T-helper 2 cell treated with Interferon-gamma antibody and Interleukin-4, amounts not matched to agents 5 μg/mL and 100 μg/mL, for 36 hours (primary cell): Measurements from ENCODE around the gene MTR.

Experiments used
- DNase-seq: peaks from one replicate; pipeline ENCODE4 v3.0.0; 2021; ENCODE audit warnings: low spot score
- H3K27ac Mint-ChIP-seq: one replicate; pipeline ENCODE4 v1.8.0; 2021; ENCODE audit warnings: mild to moderate bottlenecking, mixed read lengths
- H3K27me3 Mint-ChIP-seq: one replicate; pipeline ENCODE4 v1.8.0; 2021; ENCODE audit warnings: low read depth, mixed read lengths
- H3K36me3 Mint-ChIP-seq: one replicate; pipeline ENCODE4 v1.8.0; 2021; ENCODE audit warnings: low read depth, mixed read lengths
- H3K4me1 Mint-ChIP-seq: one replicate; pipeline ENCODE4 v1.8.0; 2021; ENCODE audit warnings: low read depth, mixed read lengths
- H3K4me3 Mint-ChIP-seq: one replicate; pipeline ENCODE4 v1.8.0; 2022; ENCODE audit warnings: mild to moderate bottlenecking, moderate library complexity, mixed read lengths
- H3K9me3 Mint-ChIP-seq: one replicate; pipeline ENCODE4 v1.8.0; 2021; ENCODE audit warnings: mixed read lengths

The MTR gene

GRCh38 chr1:236869911-236870310 is 74.8 kb downstream of the MTR start:
- Mint-ChIP-seq H3K27ac (no peak overlapping the region), H3K27me3 (no peaks in the 10 kb centered on the region), H3K36me3 (peaks cover 36% of the 10 kb centered on the region), H3K9me3 (no peaks in the 10 kb centered on the region), H3K4me1 (peaks cover 7% of the 10 kb centered on the region), H3K4me3 (no peak overlapping the region)
- no peak for DNase-seq

DNA sequence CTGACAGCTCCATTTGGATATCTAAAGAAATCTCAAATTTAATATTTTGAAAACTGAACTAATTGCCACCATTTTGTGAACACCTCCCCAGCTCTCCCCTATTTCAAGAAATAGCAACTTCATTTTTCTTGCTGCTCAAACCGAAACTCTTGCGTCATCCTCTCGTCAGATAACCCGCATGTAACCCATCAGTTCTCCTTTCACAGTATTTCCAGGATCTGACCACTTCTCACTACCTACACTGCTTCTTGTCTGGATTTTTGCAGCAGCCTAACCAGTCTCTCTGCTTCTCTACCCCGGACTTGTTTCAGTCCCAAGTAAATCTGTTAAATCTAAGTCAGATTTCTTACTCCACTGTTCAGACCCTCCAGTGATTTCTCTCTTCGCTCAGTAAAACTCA is 75.6 kb downstream of the MTR start:
- peaks cover 7% of the 10 kb centered on the region for H3K4me1 Mint-ChIP-seq
- no peaks in the 10 kb centered on the region for H3K9me3 Mint-ChIP-seq
- no peak overlapping the region for H3K4me3 Mint-ChIP-seq
- DNase-seq = no peak
- H3K36me3 Mint-ChIP-seq = peaks cover 33% of the 10 kb centered on the region
- H3K27me3 Mint-ChIP-seq = no peaks in the 10 kb centered on the region
- H3K27ac Mint-ChIP-seq = no peak overlapping the region

DNA sequence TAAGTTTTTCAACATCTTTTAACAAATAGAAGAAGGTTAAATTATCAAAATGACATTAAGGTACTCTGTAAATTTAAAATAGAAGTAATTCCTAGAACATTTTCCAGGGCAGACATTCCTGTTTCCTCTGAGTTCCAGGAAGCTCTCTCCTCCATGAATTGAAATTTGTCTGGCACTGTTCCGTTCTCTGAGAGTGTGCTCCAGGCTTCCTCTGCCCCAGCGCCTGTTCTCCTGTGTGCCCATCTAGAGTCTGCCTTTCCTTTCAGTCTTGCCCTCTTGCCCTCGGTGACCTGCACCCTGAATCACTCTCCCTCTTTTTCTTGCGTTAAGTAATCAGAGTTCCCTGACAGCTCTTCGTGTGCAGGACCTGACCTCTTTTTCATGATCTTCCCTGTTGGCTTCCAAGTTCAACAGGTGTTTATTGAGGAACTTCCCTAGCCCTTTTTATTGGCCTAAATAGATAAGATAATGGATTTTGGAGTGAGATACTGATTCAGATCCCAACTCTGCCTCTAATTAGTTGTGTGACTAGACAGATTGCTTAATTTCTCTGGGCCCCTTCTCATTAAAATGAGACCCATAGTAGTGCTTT is 77.1 kb downstream of the MTR start:
- no peak overlapping the region for H3K27ac Mint-ChIP-seq
- H3K4me1 Mint-ChIP-seq = peaks cover 7% of the 10 kb centered on the region

GRCh38 chr1:236875975-236876374 is 80.9 kb downstream of the MTR start:
- DNase-seq = no peak
- no peak overlapping the region for H3K4me3 Mint-ChIP-seq
- H3K9me3 Mint-ChIP-seq = no peaks in the 10 kb centered on the region
- no peaks in the 10 kb centered on the region for H3K4me1 Mint-ChIP-seq
- no peak overlapping the region for H3K27ac Mint-ChIP-seq
- H3K36me3 Mint-ChIP-seq = peaks cover 22% of the 10 kb centered on the region
- no peaks in the 10 kb centered on the region for H3K27me3 Mint-ChIP-seq

More for the DNA sequence above, 77.1 kb downstream of the MTR start:
- Mint-ChIP-seq H3K36me3 (peaks cover 28% of the 10 kb centered on the region), H3K27me3 (no peaks in the 10 kb centered on the region), H3K4me3 (no peak overlapping the region), H3K9me3 (no peaks in the 10 kb centered on the region)
- no peak for DNase-seq

- peaks cover 20% of the 10 kb centered on the region for H3K36me3 Mint-ChIP-seq
- DNase-seq = no peak
- H3K9me3 Mint-ChIP-seq = no peaks in the 10 kb centered on the region
- no peak overlapping the region for H3K4me3 Mint-ChIP-seq
- no peaks in the 10 kb centered on the region for H3K4me1 Mint-ChIP-seq
- no peaks in the 10 kb centered on the region for H3K27me3 Mint-ChIP-seq
- H3K27ac Mint-ChIP-seq = no peak overlapping the region
Observed at GRCh38 chr1:236877661-236878060, 82.6 kb downstream of the MTR start.

GRCh38 chr1:236880209-236880608 is 85.1 kb downstream of the MTR start:
- H3K27ac Mint-ChIP-seq = no peak overlapping the region
- peaks cover 12% of the 10 kb centered on the region for H3K36me3 Mint-ChIP-seq
- H3K4me1 Mint-ChIP-seq = no peaks in the 10 kb centered on the region
- no peaks in the 10 kb centered on the region for H3K27me3 Mint-ChIP-seq
- H3K9me3 Mint-ChIP-seq = no peaks in the 10 kb centered on the region
- DNase-seq = no peak
- no peak overlapping the region for H3K4me3 Mint-ChIP-seq

DNA sequence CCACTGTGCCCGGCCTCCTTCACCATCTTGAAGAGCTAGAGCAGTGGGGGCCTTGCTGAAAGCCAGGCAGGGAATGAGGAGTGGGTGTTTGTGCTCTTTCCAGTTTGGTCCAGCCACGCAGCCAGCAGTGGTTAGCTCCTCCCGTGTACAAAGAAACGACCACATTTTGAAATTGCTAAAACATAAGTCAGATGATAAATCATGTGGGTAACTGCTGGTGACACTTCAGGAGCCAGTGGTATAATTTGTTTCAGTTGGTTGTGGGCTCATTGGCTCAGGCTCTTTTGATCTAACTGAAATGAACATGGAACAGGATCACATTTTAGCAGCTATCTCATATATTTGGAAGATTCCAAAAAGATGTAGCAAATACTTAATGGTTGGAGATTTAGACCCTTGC is 87.6 kb downstream of the MTR start:
- Mint-ChIP-seq H3K4me3 (no peak overlapping the region), H3K27ac (no peak overlapping the region), H3K27me3 (no peaks in the 10 kb centered on the region), H3K4me1 (no peaks in the 10 kb centered on the region), H3K36me3 (peaks cover 21% of the 10 kb centered on the region), H3K9me3 (no peaks in the 10 kb centered on the region)
- DNase-seq = no peak

DNA sequence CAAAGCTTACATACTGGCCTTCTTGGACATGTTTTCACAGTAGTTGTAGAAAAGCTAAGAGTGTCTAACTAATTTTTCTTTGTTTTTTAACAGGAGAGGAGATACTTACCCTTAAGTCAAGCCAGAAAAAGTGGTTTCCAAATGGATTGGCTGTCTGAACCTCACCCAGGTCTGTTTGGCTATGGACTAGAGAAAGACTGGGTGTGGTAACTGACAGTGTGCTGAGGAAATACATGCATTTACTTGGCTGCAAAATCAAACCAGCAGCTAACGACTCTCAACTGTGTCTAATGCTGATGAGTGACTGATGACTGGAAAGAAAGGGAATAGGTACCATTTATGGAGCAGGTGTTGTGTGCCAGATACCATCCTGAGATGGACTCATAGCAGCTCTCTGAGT is 91.1 kb downstream of the MTR start:
- H3K27me3 Mint-ChIP-seq = no peaks in the 10 kb centered on the region
- no peaks in the 10 kb centered on the region for H3K9me3 Mint-ChIP-seq
- peak overlapping the region; percentile 13 for H3K27ac Mint-ChIP-seq
- no peak for DNase-seq
- H3K4me3 Mint-ChIP-seq = no peak overlapping the region
- no peaks in the 10 kb centered on the region for H3K4me1 Mint-ChIP-seq
- H3K36me3 Mint-ChIP-seq = peaks cover 23% of the 10 kb centered on the region

- Mint-ChIP-seq H3K4me3 (no peak overlapping the region), H3K27ac (peak overlapping the region; percentile 45), H3K4me1 (no peaks in the 10 kb centered on the region), H3K27me3 (no peaks in the 10 kb centered on the region), H3K36me3 (peaks cover 30% of the 10 kb centered on the region), H3K9me3 (no peaks in the 10 kb centered on the region)
- DNase-seq = no peak
Observed at GRCh38 chr1:236887081-236887480, 92.0 kb downstream of the MTR start.

DNA sequence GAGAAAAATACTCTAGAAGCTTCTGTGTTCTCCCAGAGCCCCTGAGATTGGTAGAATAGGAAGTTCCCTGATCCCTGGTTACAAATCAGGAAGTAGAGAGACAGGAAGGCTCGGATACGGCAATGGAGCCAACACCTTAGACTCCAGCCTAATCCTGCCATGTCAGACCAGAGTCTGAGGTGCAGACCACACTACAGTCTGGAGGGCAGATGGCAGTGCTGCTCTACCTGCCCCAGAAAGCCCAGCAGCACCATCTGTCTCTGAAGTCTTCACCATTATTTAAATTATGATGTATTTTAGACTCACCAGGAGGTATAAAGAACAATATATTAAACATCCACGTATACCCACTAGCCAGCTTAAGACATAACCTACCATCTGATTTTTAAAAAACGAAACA is 93.0 kb downstream of the MTR start:
- Mint-ChIP-seq H3K27me3 (no peaks in the 10 kb centered on the region), H3K4me3 (no peak overlapping the region), H3K4me1 (no peaks in the 10 kb centered on the region), H3K9me3 (no peaks in the 10 kb centered on the region), H3K27ac (no peak overlapping the region), H3K36me3 (peaks cover 33% of the 10 kb centered on the region)
- no peak for DNase-seq

- no peak for DNase-seq
- H3K27ac Mint-ChIP-seq = no peak overlapping the region
- H3K36me3 Mint-ChIP-seq = peaks cover 37% of the 10 kb centered on the region
- no peaks in the 10 kb centered on the region for H3K4me1 Mint-ChIP-seq
- H3K27me3 Mint-ChIP-seq = no peaks in the 10 kb centered on the region
- H3K4me3 Mint-ChIP-seq = no peak overlapping the region
- no peaks in the 10 kb centered on the region for H3K9me3 Mint-ChIP-seq
Observed at GRCh38 chr1:236888903-236889302, 93.8 kb downstream of the MTR start.

DNA sequence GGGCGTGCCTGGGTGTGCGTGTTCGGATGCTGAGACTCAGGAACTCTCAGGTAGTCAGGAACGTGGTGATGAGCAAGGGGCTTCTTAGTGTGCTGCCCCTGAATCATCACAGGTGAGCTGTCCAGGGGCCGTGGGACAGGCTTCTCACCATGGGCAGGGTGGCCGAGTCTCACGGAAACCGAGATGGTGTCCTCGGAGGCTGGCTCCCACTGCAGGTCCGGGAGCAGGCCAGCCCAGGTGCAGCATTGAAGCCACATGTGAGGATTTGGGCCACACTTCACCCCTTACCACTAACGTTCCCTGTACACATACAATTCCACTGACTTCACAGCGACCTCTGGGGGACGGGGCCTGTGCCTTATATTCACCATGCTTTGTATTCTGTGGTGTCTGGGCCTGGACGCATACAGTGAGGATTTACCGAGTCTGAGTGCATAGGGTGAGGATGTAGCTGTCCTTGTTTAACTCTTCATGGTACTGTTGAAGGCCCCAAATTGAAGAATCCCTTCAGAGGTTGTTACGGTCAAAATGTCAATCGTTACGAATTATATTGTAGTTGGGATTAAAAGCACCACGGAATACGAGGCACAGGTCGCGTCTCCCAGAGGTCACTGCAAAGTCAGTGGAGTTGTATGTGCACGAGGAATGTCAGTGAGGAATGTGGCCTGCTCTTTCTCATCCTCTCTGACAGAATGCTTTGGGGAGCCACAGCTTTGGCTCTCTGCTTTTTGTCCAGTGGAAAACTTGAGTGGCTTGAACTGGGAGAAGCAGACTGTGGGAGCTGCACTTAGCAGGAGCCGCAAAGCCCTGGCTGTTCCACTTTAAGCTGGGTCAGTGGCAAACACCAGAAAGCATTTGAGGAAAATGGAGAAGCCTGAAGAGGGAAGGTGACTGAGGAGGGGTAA is 95.3 kb downstream of the MTR start:
- Mint-ChIP-seq H3K36me3 (peaks cover 43% of the 10 kb centered on the region), H3K27me3 (no peaks in the 10 kb centered on the region), H3K4me1 (no peaks in the 10 kb centered on the region), H3K4me3 (no peak overlapping the region), H3K27ac (no peak overlapping the region), H3K9me3 (no peaks in the 10 kb centered on the region)
- DNase-seq = no peak

GRCh38 chr1:236893626-236894545 is 98.8 kb downstream of the MTR start:
- Mint-ChIP-seq H3K4me3 (no peak overlapping the region), H3K27ac (no peak overlapping the region), H3K9me3 (no peaks in the 10 kb centered on the region), H3K36me3 (peaks cover 51% of the 10 kb centered on the region), H3K27me3 (no peaks in the 10 kb centered on the region), H3K4me1 (no peaks in the 10 kb centered on the region)
- DNase-seq = no peak
